ENCODE results near the gene PRIMPOL. TPM values are rescaled to one million over a fixed set of nuclear protein-coding genes. Genes with fewer than 3 reads are reported as not detected.
A peak's percentile ranks its signal among the peaks of the same experiment; 100 is the strongest.

The PRIMPOL gene
- total RNA-seq, 1 donor: 19.9 TPM

GRCh38 chr4:184643731-184644130 lies 5.8 kb upstream of the PRIMPOL start:
- DNase-seq (ENCODE audit: low read depth): no peak
- H3K4me3 ChIP-seq (ENCODE audit: low read depth, low read length): no peak overlapping the region
- no peak for TF ChIP-seq CTCF (IDR thresholded peaks at IDR 0.05; ENCODE audit: insufficient read depth, low read depth, low read length)

- H3K4me3 ChIP-seq (ENCODE audit: low read depth, low read length): no peak overlapping the region
- no peak for DNase-seq (ENCODE audit: low read depth)
- TF ChIP-seq CTCF (IDR thresholded peaks at IDR 0.05; ENCODE audit: insufficient read depth, low read depth, low read length): no peak
Measured at GRCh38 chr4:184644553-184645307, 4.8 kb upstream of the PRIMPOL start.

GRCh38 chr4:184645904-184646610 lies 3.5 kb upstream of the PRIMPOL start:
- TF ChIP-seq CTCF (IDR thresholded peaks at IDR 0.05; ENCODE audit: insufficient read depth, low read depth, low read length): no peak
- DNase-seq (ENCODE audit: low read depth): no peak

GRCh38 chr4:184647266-184648053 lies 2.1 kb upstream of the PRIMPOL start:
- peak overlapping the region; percentile 89 for H3K4me3 ChIP-seq (ENCODE audit: low read depth, low read length)
- peak; percentile 50 for DNase-seq (ENCODE audit: low read depth)
- no peak for TF ChIP-seq CTCF (IDR thresholded peaks at IDR 0.05; ENCODE audit: insufficient read depth, low read depth, low read length)

More at GRCh38 chr4:184645904-184646610, 3.5 kb upstream of the PRIMPOL start:
- no peak overlapping the region for H3K4me3 ChIP-seq (ENCODE audit: low read depth, low read length)

- peak overlapping the region; percentile 89 for H3K4me3 ChIP-seq (ENCODE audit: low read depth, low read length)
- no peak for DNase-seq (ENCODE audit: low read depth)
- no peak for TF ChIP-seq CTCF (IDR thresholded peaks at IDR 0.05; ENCODE audit: insufficient read depth, low read depth, low read length)
Measured at GRCh38 chr4:184648054-184648312, 1.6 kb upstream of the PRIMPOL start.

- TF ChIP-seq CTCF (IDR thresholded peaks at IDR 0.05; ENCODE audit: insufficient read depth, low read depth, low read length): peak; percentile 3
- DNase-seq (ENCODE audit: low read depth): peak; percentile 53
- peak overlapping the region; percentile 89 for H3K4me3 ChIP-seq (ENCODE audit: low read depth, low read length)
Measured at GRCh38 chr4:184648313-184649025, 1.1 kb upstream of the PRIMPOL start.

All from fibroblast of villous mesenchyme (primary cell).